ENCODE results near the gene DAD1.

DNA sequence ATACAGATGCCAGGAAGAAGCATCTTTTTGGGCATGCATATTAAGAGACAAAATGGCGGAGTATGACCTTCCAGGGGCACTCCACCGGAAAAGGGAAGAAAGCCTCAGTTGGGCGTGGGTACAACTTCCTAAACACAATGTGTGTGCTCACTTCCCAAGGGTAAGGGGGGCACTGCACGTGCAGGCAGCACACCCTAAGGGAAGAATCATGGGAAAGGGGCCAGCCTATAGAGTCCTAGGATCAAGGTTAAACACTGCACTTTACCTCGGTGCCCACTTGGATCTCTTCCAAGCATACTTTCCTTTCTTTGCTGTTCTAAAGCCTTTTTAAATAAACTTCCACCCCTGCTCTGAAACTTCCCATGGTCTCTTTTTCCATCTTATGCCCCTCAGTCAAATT lies 40.3 kb upstream of the DAD1 start:
- TF ChIP-seq, protein P1, sequence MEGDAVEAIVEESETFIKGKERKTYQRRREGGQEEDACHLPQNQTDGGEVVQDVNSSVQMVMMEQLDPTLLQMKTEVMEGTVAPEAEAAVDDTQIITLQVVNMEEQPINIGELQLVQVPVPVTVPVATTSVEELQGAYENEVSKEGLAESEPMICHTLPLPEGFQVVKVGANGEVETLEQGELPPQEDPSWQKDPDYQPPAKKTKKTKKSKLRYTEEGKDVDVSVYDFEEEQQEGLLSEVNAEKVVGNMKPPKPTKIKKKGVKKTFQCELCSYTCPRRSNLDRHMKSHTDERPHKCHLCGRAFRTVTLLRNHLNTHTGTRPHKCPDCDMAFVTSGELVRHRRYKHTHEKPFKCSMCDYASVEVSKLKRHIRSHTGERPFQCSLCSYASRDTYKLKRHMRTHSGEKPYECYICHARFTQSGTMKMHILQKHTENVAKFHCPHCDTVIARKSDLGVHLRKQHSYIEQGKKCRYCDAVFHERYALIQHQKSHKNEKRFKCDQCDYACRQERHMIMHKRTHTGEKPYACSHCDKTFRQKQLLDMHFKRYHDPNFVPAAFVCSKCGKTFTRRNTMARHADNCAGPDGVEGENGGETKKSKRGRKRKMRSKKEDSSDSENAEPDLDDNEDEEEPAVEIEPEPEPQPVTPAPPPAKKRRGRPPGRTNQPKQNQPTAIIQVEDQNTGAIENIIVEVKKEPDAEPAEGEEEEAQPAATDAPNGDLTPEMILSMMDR (IDR thresholded peaks at IDR 0.05; ENCODE audit: low read depth, low read length), result no peak
- TF ChIP-seq EZH2phosphoT487 (IDR thresholded peaks at IDR 0.05; ENCODE audit: low read depth), result no peak
